Liver (tissue), 9 donors: ENCODE measurements around the gene NAGLU. TPM values are rescaled to one million over a fixed set of nuclear protein-coding genes. Genes with fewer than 3 reads are reported as not detected.

Source experiments
- DNase-seq: peaks from one replicate; pipeline ENCODE4 v3.0.0-alpha.2; 2017; ENCODE audit warnings: low spot score
- H3K27ac ChIP-seq, 2 donors: one replicate each; pipeline ENCODE4 v1.7.0; 2013; ENCODE audit warnings: inconsistent platforms in 2 of 2, low read length in 2 of 2, control low read depth in 1 of 2, low read depth in 1 of 2, mild to moderate bottlenecking in 1 of 2
- H3K27me3 ChIP-seq, 4 donors: one replicate each; pipeline versions ENCODE4 v1.6.1 to v1.7.0; 2013; ENCODE audit warnings: low read length in 3 of 4, inconsistent platforms in 1 of 4, mild to moderate bottlenecking in 1 of 4, moderate library complexity in 1 of 4; ENCODE audit not compliant: control insufficient read depth in 4 of 4, insufficient read depth in 4 of 4
- H3K36me3 ChIP-seq, 4 donors: one replicate each; pipeline versions ENCODE4 v1.6.1 to v1.7.0; 2013; ENCODE audit warnings: low read length in 3 of 4, mild to moderate bottlenecking in 3 of 4, low read depth in 1 of 4, moderate library complexity in 1 of 4; ENCODE audit not compliant: control insufficient read depth in 4 of 4, insufficient read depth in 3 of 4
- H3K4me1 ChIP-seq, 4 donors: one replicate each; pipeline versions ENCODE4 v1.6.1 to v1.7.0; 2013; ENCODE audit warnings: low read length in 3 of 4, mild to moderate bottlenecking in 3 of 4, moderate library complexity in 1 of 4; ENCODE audit not compliant: control insufficient read depth in 4 of 4, insufficient read depth in 4 of 4
- H3K4me3 ChIP-seq, 3 donors: one replicate each; pipeline versions ENCODE4 v1.6.1 to v1.7.0; 2013; ENCODE audit warnings: low read length in 3 of 3, control low read depth in 1 of 3, low read depth in 1 of 3, mild to moderate bottlenecking in 1 of 3
- H3K9ac ChIP-seq, 2 donors: one replicate each; pipeline ENCODE4 v1.7.0; 2013; ENCODE audit warnings: low read length in 2 of 2, mild to moderate bottlenecking in 2 of 2, moderate library complexity in 2 of 2, control low read depth in 1 of 2, low read depth in 1 of 2
- H3K9me3 ChIP-seq, 4 donors: one replicate each; pipeline versions ENCODE4 v1.6.1 to v1.7.0; 2013; ENCODE audit warnings: low read length in 3 of 4; ENCODE audit not compliant: control insufficient read depth in 4 of 4
- ATF3 ChIP-seq: IDR thresholded peaks from 2 replicates; pipeline ENCODE4 v1.6.1; 2016; ENCODE audit warnings: antibody characterized with exemption
- CTCF ChIP-seq: fragments of 150-350 bp; IDR thresholded peaks from 2 replicates; pipeline ENCODE4 v1.5.1; 2017; ENCODE audit warnings: improper control_type of control experiment, low read depth, low read length; ENCODE audit not compliant: missing input control
- FOXA1 ChIP-seq: IDR thresholded peaks from 2 replicates; pipeline ENCODE4 v1.6.1; 2016; ENCODE audit warnings: antibody characterized with exemption
- FOXA2 ChIP-seq: IDR thresholded peaks from 2 replicates; pipeline ENCODE4 v1.6.1; 2016; ENCODE audit warnings: antibody characterized with exemption
- GABPA ChIP-seq, 2 donors: IDR thresholded peaks in 1 of 2; conservative IDR thresholded peaks in 1 of 2; 2 replicates each; pipeline ENCODE4 v1.6.1; 2016; ENCODE audit warnings: antibody characterized with exemption in 2 of 2, mild to moderate bottlenecking in 1 of 2, moderate library complexity in 1 of 2
- HNF4A ChIP-seq, 2 donors: conservative IDR thresholded peaks; 2 replicates each; pipeline ENCODE4 v1.6.1; 2016; ENCODE audit warnings: antibody characterized with exemption in 2 of 2, mild to moderate bottlenecking in 2 of 2
- HNF4G ChIP-seq: IDR thresholded peaks from 2 replicates; pipeline ENCODE4 v1.6.1; 2016; ENCODE audit warnings: antibody characterized with exemption
- JUND ChIP-seq, 2 donors: IDR thresholded peaks; 2 replicates each; pipeline ENCODE4 v1.6.1; 2016; ENCODE audit warnings: antibody characterized with exemption in 2 of 2
- MAX ChIP-seq: IDR thresholded peaks from 2 replicates; pipeline ENCODE4 v1.6.1; 2016; ENCODE audit warnings: antibody characterized with exemption
- NR2F2 ChIP-seq: IDR thresholded peaks from 2 replicates; pipeline ENCODE4 v1.6.1; 2016; ENCODE audit warnings: antibody characterized with exemption
- RAD21 ChIP-seq, 2 donors: IDR thresholded peaks; 2 replicates each; pipeline ENCODE4 v1.6.1; 2016; ENCODE audit warnings: antibody characterized with exemption in 2 of 2, mild to moderate bottlenecking in 2 of 2
- REST ChIP-seq: IDR thresholded peaks from 2 replicates; pipeline ENCODE4 v1.6.1; 2016; ENCODE audit warnings: antibody characterized with exemption, mild to moderate bottlenecking
- RXRA ChIP-seq, 2 donors: IDR thresholded peaks; 2 replicates each; pipeline ENCODE4 v1.6.1; 2017 to 2018; ENCODE audit warnings: antibody characterized with exemption in 2 of 2, mild to moderate bottlenecking in 1 of 2
- SP1 ChIP-seq: IDR thresholded peaks from 2 replicates; pipeline ENCODE4 v1.6.1; 2018; ENCODE audit warnings: antibody characterized with exemption, mild to moderate bottlenecking
- TAF1 ChIP-seq: conservative IDR thresholded peaks from 2 replicates; pipeline ENCODE4 v1.6.1; 2016; ENCODE audit warnings: antibody characterized with exemption, mild to moderate bottlenecking
- YY1 ChIP-seq: IDR thresholded peaks from 2 replicates; pipeline ENCODE4 v1.6.1; 2016; ENCODE audit warnings: antibody characterized with exemption, mild to moderate bottlenecking
- ZBTB33 ChIP-seq: IDR thresholded peaks from 2 replicates; pipeline ENCODE4 v1.6.1; 2016; ENCODE audit warnings: antibody characterized with exemption
- WGBS: extraction: QIAGEN DNeasy Blood & Tissue Kit; methylation state at CpG from one replicate; pipeline ENCODE4 v1.1.7; 2013; 5-methylcytosine and 5-hydroxymethylcytosine counted together
- polyA plus RNA-seq, 2 donors: library from polyadenylated mRNA; stranded (reverse) in 1 of 2; unstranded in 1 of 2; fragments of 200-250 nt in 1 of 2; fragments of >200 nt in 1 of 2; fragmentation: Nextera tagmentation in 1 of 2; extraction: Ambion mirVana in 1 of 2; gene quantifications; one replicate each; pipeline versions ENCODE4 v1.2.1 to v1.2.3, GENCODE V29; 2013 to 2015
- total RNA-seq, 2 donors: library from RNA; depleted of rRNA; stranded (reverse); fragments of >200 nt; gene quantifications; one replicate each; pipeline ENCODE4 v1.2.3, GENCODE V29; 2014
- donor health status: healthy.
- donor health status: healthy.
- donor health status: healthy.
- donor health status: healthy.
- donor health status: healthy.

The NAGLU gene
- total and polyA plus RNA-seq, 4 donors: 15.5 to 41.2 (median 28.9) TPM

GRCh38 chr17:42512733-42513251 is 23.2 kb upstream of the NAGLU start:
- H3K4me1 ChIP-seq: peaks cover 0 to 5% (median 2%) of the 10 kb centered on the region in 4 donors
- H3K36me3 ChIP-seq: peaks cover 4 to 41% (median 11%) of the 10 kb centered on the region in 4 donors
- no peak overlapping the region for H3K9ac ChIP-seq
- 57% methylated on average over 6 of the region's 6 CpGs for WGBS
- H3K9me3 ChIP-seq: no peaks in the 10 kb centered on the region
- DNase-seq: no peak
- no peak overlapping the region for H3K4me3 ChIP-seq
- TF ChIP-seq REST (peak; percentile 75), HNF4A (conservative IDR thresholded peaks at IDR 0.05) (peak; percentile 39 to 69), GABPA (IDR thresholded peaks at IDR 0.05 in 1 of 2, conservative IDR thresholded peaks at IDR 0.05 in 1 of 2) (no peak), ZBTB33 (no peak), JUND (IDR thresholded peaks at IDR 0.05) (no peak), HNF4G (no peak), YY1 (peak; percentile 19), ATF3 (no peak), SP1 (peak; percentile 7), CTCF (no peak), NR2F2 (peak; percentile 41), RAD21 (IDR thresholded peaks at IDR 0.05) (no peak), TAF1 (no peak), RXRA (IDR thresholded peaks at IDR 0.05) (peak in 1 of 2 donors; percentile 7), FOXA1 (no peak)
- H3K27me3 ChIP-seq: no peaks in the 10 kb centered on the region
- peak overlapping the region; percentile 16 to 73 for H3K27ac ChIP-seq

- H3K36me3 ChIP-seq: peaks cover 3 to 32% (median 7%) of the 10 kb centered on the region in 4 donors
- no peak for TF ChIP-seq FOXA2
- no peak for TF ChIP-seq YY1
- no peak for TF ChIP-seq NR2F2
- TF ChIP-seq TAF1: no peak
- no peak for TF ChIP-seq MAX
- H3K9me3 ChIP-seq: no peaks in the 10 kb centered on the region
- H3K9ac ChIP-seq: no peak overlapping the region
- H3K4me1 ChIP-seq: peaks cover 0 to 8% (median 6%) of the 10 kb centered on the region in 4 donors
- H3K27me3 ChIP-seq: no peaks in the 10 kb centered on the region
- H3K27ac ChIP-seq: peak overlapping the region in 1 of 2 donors; percentile 8
- no peak for DNase-seq
- WGBS: 93% methylated on average over 11 of the region's 11 CpGs
- no peak overlapping the region for H3K4me3 ChIP-seq
Observed at GRCh38 chr17:42513686-42514085, 22.4 kb upstream of the NAGLU start.
